Esophagus muscularis mucosa (tissue), 4 donors: ENCODE measurements around the gene STK17A. TPM values are rescaled to one million over a fixed set of nuclear protein-coding genes. Genes with fewer than 3 reads are reported as not detected.

Source experiments
- DNase-seq: peaks from one replicate; pipeline ENCODE4 v3.0.0-alpha.2; 2017; ENCODE audit errors: extremely low spot score
- H3K27ac ChIP-seq, 4 donors: fragments of 200-600 bp; sonication (generic); replicated peaks in 1 of 4; 1 replicate in 3 of 4; 2 replicates in 1 of 4; pipeline ENCODE4 v1.5.1; 2016 to 2019; ENCODE audit warnings: mild to moderate bottlenecking in 1 of 4
- H3K27me3 ChIP-seq, 4 donors: fragments of 200-600 bp; sonication (generic); one replicate each; pipeline versions ENCODE4 v1.5.1 to v1.6.0; 2016 to 2019
- H3K36me3 ChIP-seq, 4 donors: fragments of 200-600 bp; sonication (generic); one replicate each; pipeline ENCODE4 v1.5.1; 2016 to 2019
- H3K4me1 ChIP-seq, 4 donors: fragments of 200-600 bp; sonication (generic); one replicate each; pipeline ENCODE4 v1.5.1; 2016 to 2019
- H3K4me3 ChIP-seq, 4 donors: fragments of 200-600 bp; sonication (generic); 1 replicate in 2 of 4; 2 replicates in 2 of 4; pipeline ENCODE4 v1.5.1; 2016 to 2019; ENCODE audit warnings: mild to moderate bottlenecking in 4 of 4, moderate library complexity in 1 of 4
- H3K9me3 ChIP-seq, 4 donors: fragments of 200-600 bp; sonication (generic); 1 replicate in 3 of 4; 2 replicates in 1 of 4; pipeline ENCODE4 v1.5.1; 2016 to 2019
- EP300 ChIP-seq: sonication (generic); formaldehyde crosslinking; IDR thresholded peaks from one replicate; pipeline ENCODE4 v1.6.1; 2017; ENCODE audit warnings: antibody characterized with exemption
- POLR2A ChIP-seq: fragments of 450-650 bp; IDR thresholded peaks from one replicate; pipeline ENCODE4 v1.6.1; 2017; ENCODE audit warnings: antibody characterized with exemption, moderate library complexity, mild to moderate bottlenecking, low read depth
- POLR2AphosphoS5 ChIP-seq, 2 donors: sonication (generic); formaldehyde crosslinking; IDR thresholded peaks; one replicate each; pipeline ENCODE4 v1.6.1; 2017; ENCODE audit warnings: antibody characterized with exemption in 2 of 2
- WGBS: methylation state at CpG from one replicate; pipeline ENCODE4 v1.1.5; 2018; 5-methylcytosine and 5-hydroxymethylcytosine counted together
- intact Hi-C: fragments of 100-400 bp; cut with DNase I; formaldehyde crosslinking; loops from one replicate; pipeline ENCODE4 v1.15.1; 2023
- total RNA-seq, 4 donors: library from RNA; depleted of rRNA; stranded (reverse); fragments of >200 nt; gene quantifications; one replicate each; pipeline versions ENCODE4 v1.1.0 to v1.2.1, GENCODE V29; 2016
- TF ChIP-seq, protein P1 (sequence below), 3 experiments: fragments of 200-600 bp in 2 of 3; fragments of 450-650 bp in 1 of 3; sonication (generic) in 2 of 3; IDR thresholded peaks; one replicate each; pipeline ENCODE4 v1.5.1; 2017 to 2019; ENCODE audit warnings: antibody characterized with exemption in 3 of 3, mild to moderate bottlenecking in 2 of 3, moderate library complexity in 1 of 3

Gene STK17A
- total RNA-seq, 4 donors from 2014 or later: 19.5 to 33.3 (median 24.6) TPM

DNA sequence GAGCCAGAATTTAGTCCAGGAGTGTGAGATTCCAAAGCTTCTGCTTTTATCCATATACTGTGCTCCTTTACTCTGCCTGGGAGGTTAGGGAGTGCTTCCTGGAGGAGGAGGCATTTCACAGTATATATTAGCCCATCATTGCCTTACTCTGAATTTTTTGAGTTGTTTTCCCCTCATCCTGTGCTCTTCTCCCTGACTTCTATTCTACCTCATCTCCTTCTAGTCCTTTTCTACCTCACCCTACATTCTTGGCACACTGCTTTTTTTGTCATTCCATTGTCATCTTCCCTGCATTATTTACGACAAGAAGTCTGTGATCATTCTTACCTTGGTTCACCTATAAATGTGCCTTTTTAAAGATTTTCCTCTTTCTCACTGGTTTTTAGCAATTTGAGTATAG lies 21.3 kb downstream of the STK17A start:
- no peaks in the 10 kb centered on the region for H3K9me3 ChIP-seq
- H3K27me3 ChIP-seq: no peaks in the 10 kb centered on the region
- 94% methylated on average over 1 of the region's 1 CpG for WGBS
- peaks cover 0 to 23% (median 15%) of the 10 kb centered on the region in 4 donors for H3K36me3 ChIP-seq
- no peaks in the 10 kb centered on the region for H3K4me1 ChIP-seq
- no peak for DNase-seq
- no peak for TF ChIP-seq POLR2AphosphoS5 (IDR thresholded peaks at IDR 0.05)
- TF ChIP-seq POLR2A: no peak
- TF ChIP-seq EP300: no peak
- TF ChIP-seq, protein P1, sequence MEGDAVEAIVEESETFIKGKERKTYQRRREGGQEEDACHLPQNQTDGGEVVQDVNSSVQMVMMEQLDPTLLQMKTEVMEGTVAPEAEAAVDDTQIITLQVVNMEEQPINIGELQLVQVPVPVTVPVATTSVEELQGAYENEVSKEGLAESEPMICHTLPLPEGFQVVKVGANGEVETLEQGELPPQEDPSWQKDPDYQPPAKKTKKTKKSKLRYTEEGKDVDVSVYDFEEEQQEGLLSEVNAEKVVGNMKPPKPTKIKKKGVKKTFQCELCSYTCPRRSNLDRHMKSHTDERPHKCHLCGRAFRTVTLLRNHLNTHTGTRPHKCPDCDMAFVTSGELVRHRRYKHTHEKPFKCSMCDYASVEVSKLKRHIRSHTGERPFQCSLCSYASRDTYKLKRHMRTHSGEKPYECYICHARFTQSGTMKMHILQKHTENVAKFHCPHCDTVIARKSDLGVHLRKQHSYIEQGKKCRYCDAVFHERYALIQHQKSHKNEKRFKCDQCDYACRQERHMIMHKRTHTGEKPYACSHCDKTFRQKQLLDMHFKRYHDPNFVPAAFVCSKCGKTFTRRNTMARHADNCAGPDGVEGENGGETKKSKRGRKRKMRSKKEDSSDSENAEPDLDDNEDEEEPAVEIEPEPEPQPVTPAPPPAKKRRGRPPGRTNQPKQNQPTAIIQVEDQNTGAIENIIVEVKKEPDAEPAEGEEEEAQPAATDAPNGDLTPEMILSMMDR (IDR thresholded peaks at IDR 0.05): no peak
- H3K27ac ChIP-seq: no peak overlapping the region
- H3K4me3 ChIP-seq: no peak overlapping the region
- intact Hi-C loops: no loop called here

DNA sequence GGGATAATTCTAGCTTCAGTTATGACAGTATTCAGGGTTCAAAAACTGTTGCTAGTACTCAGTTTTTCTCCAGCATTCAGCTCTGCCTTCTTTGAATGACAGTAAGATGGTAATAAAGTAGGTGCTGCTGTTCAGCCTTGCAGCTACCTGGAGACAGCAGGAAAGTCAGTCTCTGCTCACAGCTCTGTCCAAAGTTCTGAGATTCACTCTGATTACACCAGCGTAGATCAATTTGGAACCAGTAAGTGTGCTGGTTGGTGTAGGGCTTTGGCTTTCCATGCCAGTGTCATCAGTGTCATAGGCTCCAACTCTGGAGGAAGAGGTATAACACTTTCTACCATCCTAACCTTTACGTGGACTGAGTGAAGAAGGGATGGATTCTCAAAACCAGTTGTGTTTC lies 26.2 kb downstream of the STK17A start:
- intact Hi-C loops: no loop called here
- no peak overlapping the region for H3K27ac ChIP-seq

DNA sequence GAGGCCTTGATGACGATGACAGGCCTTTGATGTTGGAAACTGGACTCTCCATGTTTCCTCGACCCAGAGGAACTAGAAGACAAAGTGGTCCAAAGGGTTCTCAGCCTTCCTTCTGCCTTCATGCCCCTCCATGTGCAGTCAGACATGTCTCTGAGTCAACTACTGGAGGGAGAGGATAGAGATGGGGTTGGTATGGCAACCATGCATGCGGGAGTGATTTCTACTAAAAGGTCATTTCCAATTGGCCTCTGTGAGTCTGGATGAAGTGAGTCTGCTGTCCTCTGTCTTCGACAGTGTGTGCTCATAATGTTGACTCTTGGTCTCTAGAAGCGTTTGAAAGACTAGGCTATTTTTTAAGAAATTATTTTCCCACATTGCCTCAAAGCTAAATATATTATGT lies 29.2 kb downstream of the STK17A start:
- Histone ChIP-seq H3K27ac (peak overlapping the region in 3 of 4 donors; percentile 12 to 47 (median 21)), H3K9me3 (no peaks in the 10 kb centered on the region), H3K4me1 (peaks cover 14 to 36% (median 28%) of the 10 kb centered on the region in 4 donors), H3K36me3 (peaks cover 0 to 31% (median 23%) of the 10 kb centered on the region in 4 donors), H3K4me3 (no peak overlapping the region), H3K27me3 (no peaks in the 10 kb centered on the region)
- intact Hi-C loops: no loop called here
- WGBS: 61% methylated on average over 5 of the region's 5 CpGs
- no peak for DNase-seq
- TF ChIP-seq POLR2A (no peak), POLR2AphosphoS5 (IDR thresholded peaks at IDR 0.05) (no peak), EP300 (no peak)
- TF ChIP-seq, protein P1 (IDR thresholded peaks at IDR 0.05): no peak

More for the DNA sequence above, 26.2 kb downstream of the STK17A start:
- H3K4me1 ChIP-seq: peaks cover 14 to 28% (median 25%) of the 10 kb centered on the region in 4 donors
- TF ChIP-seq EP300: no peak
- TF ChIP-seq, protein P1 (IDR thresholded peaks at IDR 0.05): no peak
- no peak for TF ChIP-seq POLR2A
- no peak for TF ChIP-seq POLR2AphosphoS5 (IDR thresholded peaks at IDR 0.05)
- no peaks in the 10 kb centered on the region for H3K9me3 ChIP-seq
- no peak overlapping the region for H3K4me3 ChIP-seq
- DNase-seq: no peak
- H3K27me3 ChIP-seq: no peaks in the 10 kb centered on the region
- H3K36me3 ChIP-seq: peaks cover 0 to 30% (median 14%) of the 10 kb centered on the region in 4 donors
- WGBS: 100% methylated on average over 2 of the region's 2 CpGs

- H3K27me3 ChIP-seq: no peaks in the 10 kb centered on the region
- TF ChIP-seq, protein P1 (IDR thresholded peaks at IDR 0.05): no peak
- TF ChIP-seq POLR2A (no peak), EP300 (no peak), POLR2AphosphoS5 (IDR thresholded peaks at IDR 0.05) (no peak)
- no peak for DNase-seq
- 27% methylated on average over 3 of the region's 3 CpGs for WGBS
- H3K4me1 ChIP-seq: peaks cover 14 to 36% (median 28%) of the 10 kb centered on the region in 4 donors
- H3K27ac ChIP-seq: peak overlapping the region in 3 of 4 donors; percentile 12 to 47 (median 32)
- no peaks in the 10 kb centered on the region for H3K9me3 ChIP-seq
- intact Hi-C loops: no loop called here
- no peak overlapping the region for H3K4me3 ChIP-seq
- peaks cover 0 to 39% (median 24%) of the 10 kb centered on the region in 4 donors for H3K36me3 ChIP-seq
These were observed 30.0 kb downstream of the STK17A start for GRCh38 chr7:43612599-43613589.
